CMK (cell line): Measurements from ENCODE around the gene PPM1E.
"Not testable (repeated sequence)": the region's sequence is repeated elsewhere in the genome, so short reads cannot be mapped to it uniquely, and the experiment has no call there.

Experiments
- DNase-seq: peaks from one replicate; pipeline ENCODE4 v3.0.0-alpha.2; 2010; ENCODE audit warnings: low read depth

The PPM1E gene

GRCh38 chr17:58947824-58948223, 192.2 kb downstream of the PPM1E start:
- DNase-seq, result no peak

GRCh38 chr17:58954358-58954757, 198.7 kb downstream of the PPM1E start:
- DNase-seq, result not testable (repeated sequence)

DNA sequence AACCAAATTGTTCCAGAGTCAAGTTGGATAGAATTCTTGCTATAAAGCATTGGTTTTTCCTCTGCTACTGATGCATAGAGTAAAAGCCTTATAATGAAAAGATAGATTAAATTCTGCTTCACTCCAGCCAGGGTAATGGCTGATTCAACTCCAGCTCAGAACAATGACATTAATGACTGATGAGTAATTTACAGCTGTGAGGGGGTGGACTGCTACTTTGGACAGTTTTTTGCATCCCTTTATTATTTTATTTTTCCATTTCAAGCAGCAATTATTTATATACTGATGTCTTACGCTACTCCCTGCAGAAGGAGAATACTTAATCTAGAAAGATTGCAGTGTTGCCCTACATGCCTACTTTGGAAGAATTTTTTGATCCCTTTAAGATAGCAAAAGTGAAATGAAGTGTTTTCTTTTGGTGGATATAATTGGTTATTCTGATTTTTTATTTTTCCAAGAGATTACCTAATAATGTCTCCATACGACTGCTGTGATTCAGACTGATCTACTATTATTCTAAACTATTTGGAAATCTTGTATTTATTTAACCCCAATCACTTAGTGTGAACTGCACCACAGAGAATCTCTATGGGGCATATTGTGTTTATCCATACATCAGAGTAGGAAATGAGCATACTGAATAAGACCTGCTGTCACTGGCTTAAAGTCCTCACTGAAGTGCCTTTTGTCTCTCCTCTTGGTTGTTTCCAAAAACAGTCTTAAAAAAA, 201.5 kb downstream of the PPM1E start:
- DNase-seq, result no peak

DNA sequence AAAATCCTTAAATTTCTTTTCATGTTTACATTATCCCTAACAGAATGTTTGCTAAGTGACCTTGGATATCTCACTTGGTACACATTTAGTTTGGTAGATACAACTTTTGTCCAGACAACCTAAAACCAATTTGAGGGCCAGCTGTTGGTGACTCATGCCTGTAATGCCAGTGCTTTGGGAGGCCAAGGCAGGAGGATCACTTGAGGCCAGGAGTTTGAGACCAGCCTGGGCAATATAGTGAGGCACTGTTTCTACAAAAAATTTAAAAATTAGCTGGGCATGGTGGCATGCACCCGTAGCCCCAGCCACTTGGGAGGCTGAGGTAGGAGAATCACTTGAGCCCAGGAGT, 202.0 kb downstream of the PPM1E start:
- not testable (repeated sequence) for DNase-seq

GRCh38 chr17:58960068-58960467, 204.4 kb downstream of the PPM1E start:
- no peak for DNase-seq

DNA sequence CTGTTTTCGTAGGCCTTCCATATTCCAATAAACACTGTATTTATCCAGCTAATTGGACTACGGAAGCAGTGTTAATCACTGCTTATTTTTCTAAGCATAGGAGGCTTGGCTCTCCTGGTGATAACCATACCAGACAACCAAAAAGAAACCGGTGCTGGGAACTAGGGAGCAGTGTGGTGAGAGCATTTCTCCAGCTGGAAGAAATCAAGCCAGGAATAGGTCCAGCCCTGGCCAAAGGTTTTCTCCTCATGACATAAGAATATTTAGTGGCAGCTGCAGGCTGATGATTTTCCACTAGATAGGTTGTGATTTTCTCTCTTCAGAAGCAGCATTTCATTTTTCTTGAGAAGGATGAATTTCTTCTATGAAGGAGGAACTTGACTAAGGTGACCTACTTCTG, 209.6 kb downstream of the PPM1E start:
- DNase-seq, result no peak

DNA sequence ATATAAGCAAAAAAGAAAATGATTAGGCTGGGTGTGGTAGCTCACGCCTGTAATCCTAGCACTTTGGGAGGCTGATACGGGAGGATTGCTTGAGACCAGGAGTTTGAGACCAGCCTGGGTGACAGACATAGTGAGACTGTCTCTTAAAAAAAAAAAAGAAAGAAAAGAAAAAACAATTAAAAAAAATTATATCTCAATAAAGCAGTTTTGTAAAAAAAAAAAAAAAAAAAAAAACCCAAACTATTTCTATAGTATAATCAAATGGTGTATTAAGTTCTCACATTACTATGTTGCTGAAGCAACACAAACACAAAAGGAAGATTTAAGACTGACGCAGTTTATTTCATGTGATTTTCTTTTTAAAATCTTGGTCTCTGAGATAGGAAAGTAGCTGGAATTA, 210.6 kb downstream of the PPM1E start:
- DNase-seq, result no peak

GRCh38 chr17:58968426-58969061, 212.9 kb downstream of the PPM1E start:
- DNase-seq, result no peak

DNA sequence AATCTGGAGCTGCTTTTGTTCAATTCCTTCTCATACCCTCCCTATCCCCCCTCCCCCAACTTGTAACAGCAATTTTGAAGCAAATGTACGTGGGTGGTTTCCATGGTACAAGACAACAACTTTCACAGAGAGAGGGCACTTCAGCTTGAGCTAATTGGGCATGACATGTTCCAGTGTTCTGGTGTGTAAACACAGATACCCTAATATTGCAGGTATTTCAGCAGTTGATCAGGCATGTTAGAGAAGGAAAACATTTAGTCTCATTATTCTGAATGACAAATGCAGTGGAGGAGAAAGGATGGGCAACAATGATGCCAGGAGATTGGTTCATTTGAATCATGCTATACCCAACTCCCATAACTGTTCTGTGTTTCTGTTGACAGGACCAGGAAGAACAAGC, 213.5 kb downstream of the PPM1E start:
- no peak for DNase-seq

GRCh38 chr17:58969612-58970011, 214.0 kb downstream of the PPM1E start:
- DNase-seq, result no peak

DNA sequence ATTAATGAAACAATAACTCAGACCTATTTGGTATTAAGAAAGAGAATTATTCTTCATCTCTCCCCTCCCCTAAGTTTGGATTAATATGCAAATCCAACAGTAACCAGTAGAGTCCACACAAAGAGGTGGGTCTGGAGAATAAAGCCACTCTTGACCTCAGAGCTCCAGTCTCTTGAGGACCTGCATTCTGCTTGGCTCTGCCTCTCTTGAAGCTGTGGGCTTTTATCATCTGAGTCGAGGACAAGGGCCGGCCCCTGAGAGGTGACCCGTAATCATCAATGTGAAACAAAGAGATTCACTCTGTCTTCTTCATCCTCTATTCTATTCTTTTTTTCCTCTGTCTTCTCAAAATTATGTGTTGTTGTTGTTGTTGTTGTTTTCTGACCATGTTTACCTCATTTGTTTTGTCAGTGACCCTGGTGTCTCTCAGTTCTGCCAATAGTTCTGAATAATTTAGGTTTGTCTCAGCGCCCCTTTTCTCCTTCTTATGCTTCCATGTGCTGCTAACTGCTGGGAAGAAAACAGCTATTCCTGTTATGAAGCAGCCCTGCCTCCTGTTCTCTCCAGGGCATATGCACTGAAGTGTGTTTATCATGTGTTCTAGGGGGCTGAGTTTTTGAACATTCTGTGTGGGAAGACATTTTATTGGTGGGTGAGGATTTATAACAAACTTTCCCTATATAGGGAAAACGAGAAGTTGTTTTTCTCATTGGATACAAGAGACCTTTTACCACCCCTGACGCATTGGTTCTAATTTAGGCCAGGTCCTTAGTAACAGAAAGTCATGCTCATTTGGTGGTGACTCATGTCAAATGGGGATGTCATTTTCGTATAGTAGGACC, 215.2 kb downstream of the PPM1E start:
- no peak for DNase-seq

DNA sequence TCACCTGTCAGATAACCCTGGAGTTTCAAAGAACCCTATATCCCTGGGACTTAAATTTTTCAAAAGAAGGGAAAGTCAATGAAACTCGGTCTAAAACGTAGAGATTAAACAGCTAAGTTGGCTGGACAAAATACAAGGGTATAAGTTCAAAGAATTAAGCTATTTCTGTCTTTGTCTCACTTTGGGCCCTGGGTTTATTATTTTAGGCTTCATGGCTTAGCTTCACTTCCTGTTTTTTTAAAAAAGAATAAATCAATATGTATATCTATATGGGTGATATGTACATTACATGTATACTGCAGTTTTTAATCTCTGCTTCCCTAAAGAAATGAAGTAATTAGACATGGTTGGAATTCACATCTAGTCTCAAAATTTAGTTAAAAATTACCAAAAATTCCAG, 218.7 kb downstream of the PPM1E start:
- DNase-seq, result no peak

GRCh38 chr17:58976541-58976940, 220.9 kb downstream of the PPM1E start:
- no peak for DNase-seq

- DNase-seq, result no peak
These were observed 225.2 kb downstream of the PPM1E start for GRCh38 chr17:58980706-58981481.

DNA sequence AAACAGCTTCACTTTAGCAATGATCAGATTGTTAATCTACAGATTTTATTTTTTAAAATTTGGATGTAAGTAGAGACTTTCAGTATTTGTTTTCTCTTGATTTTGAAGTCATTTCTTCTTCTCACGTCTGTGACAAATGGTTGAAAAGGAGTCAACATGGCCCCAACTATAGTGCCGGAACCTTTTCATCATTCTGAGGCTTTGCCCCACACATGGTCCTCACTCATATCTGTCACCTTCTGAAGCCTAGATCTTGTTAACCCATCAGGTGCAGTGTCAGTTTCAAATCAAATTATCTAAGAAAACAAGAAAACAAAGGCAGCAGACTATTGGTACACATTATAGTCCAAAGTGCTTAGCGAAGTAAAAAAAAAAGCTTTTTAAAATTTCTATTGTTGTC, 227.0 kb downstream of the PPM1E start:
- DNase-seq, result no peak

GRCh38 chr17:58985367-58985766, 229.7 kb downstream of the PPM1E start:
- no peak for DNase-seq

GRCh38 chr17:58985971-58986370, 230.3 kb downstream of the PPM1E start:
- DNase-seq, result no peak

DNA sequence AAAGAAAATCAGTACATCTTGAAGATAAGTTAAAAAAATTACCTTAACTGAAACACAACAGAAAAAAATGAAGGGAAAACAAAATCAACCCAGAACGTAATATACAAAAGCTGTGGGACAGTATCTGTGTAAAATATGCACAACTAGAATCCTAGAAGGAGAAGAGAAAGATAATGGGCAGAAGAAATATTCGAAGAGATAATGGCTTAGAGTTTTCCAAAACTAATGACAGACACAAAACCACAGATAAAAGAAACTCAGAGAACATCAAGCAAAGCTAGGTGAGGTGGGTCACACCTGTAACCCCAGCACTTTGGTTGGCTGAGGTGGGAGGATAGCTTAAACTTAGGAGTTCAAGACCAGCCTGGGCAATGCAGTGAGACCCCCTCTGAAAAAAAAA, 234.0 kb downstream of the PPM1E start:
- DNase-seq, result no peak

DNA sequence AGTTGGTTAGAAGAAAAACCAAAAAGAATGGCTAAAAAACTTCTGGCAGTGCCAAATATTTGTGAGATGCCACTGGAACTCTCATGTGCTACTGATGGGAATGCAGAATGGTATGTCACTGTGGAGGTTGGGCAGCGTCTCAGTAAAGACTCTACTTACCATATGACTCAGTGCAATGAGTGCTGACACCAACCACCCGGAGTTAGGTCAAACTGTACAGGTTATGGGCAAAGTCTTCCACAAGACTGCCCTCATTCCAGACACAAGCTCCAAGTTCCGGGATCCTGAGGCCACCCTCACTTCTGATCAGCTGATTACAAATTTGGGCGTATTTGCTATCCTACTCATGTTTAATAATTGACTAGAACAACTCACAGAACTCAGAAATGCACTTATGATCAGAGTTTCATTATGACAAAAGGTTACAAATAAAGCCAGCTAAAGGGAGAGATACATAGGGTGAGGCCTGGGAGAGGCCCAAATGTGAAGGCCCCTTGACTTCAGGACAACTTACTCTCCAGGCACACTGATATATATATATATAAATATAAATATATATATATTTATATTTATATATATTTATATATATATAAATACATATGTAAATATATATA, 236.2 kb downstream of the PPM1E start:
- DNase-seq, result no peak

- DNase-seq, result no peak
These were observed 237.7 kb downstream of the PPM1E start for GRCh38 chr17:58993311-58993710.

- no peak for DNase-seq
These were observed 239.7 kb downstream of the PPM1E start for GRCh38 chr17:58995247-58995940.
